ENCODE results near the gene CAPZA2. TPM values are rescaled to one million over a fixed set of nuclear protein-coding genes. Genes with fewer than 3 reads are reported as not detected.
"Not testable (repeated sequence)": the region's sequence is repeated elsewhere in the genome, so short reads cannot be mapped to it uniquely, and the experiment has no call there.

Gene CAPZA2
- total RNA-seq, 1 donor from 2014 or later, result 324 TPM

GRCh38 chr7:116955340-116955739 lies 93.0 kb downstream of the CAPZA2 start:
- no peak for DNase-seq

- DNase-seq, result peak; percentile 27
Observed at GRCh38 chr7:116955801-116956476, 93.6 kb downstream of the CAPZA2 start.

GRCh38 chr7:116956477-116956804 lies 94.1 kb downstream of the CAPZA2 start:
- DNase-seq, result no peak

- DNase-seq, result no peak
Observed at GRCh38 chr7:116957874-116958273, 95.5 kb downstream of the CAPZA2 start.

- not testable (repeated sequence) for DNase-seq
Observed at GRCh38 chr7:116961966-116962673, 99.7 kb downstream of the CAPZA2 start.

- DNase-seq, result no peak
Observed at GRCh38 chr7:116963234-116963633, 100.8 kb downstream of the CAPZA2 start.

GRCh38 chr7:116966601-116967000 lies 104.2 kb downstream of the CAPZA2 start:
- DNase-seq, result no peak

GRCh38 chr7:116967254-116967922 lies 105.0 kb downstream of the CAPZA2 start:
- DNase-seq, result no peak

- DNase-seq, result no peak
Observed at GRCh38 chr7:116967983-116968382, 105.6 kb downstream of the CAPZA2 start.

- peak; percentile 66 for DNase-seq
Observed at GRCh38 chr7:116968631-116969030, 106.2 kb downstream of the CAPZA2 start.

- DNase-seq, result no peak
Observed at GRCh38 chr7:116969371-116969902, 107.0 kb downstream of the CAPZA2 start.

GRCh38 chr7:116970238-116970910 lies 108.0 kb downstream of the CAPZA2 start:
- DNase-seq, result no peak

GRCh38 chr7:116971153-116971552 lies 108.8 kb downstream of the CAPZA2 start:
- not testable (repeated sequence) for DNase-seq

Small RNA genes within 50 kb of the gene (small RNA-seq; reads per million reads assigned to genes)
- gene RF00019 (ENCODE audit: low replicate concordance) (not detected), gene RF02179 (ENCODE audit: low replicate concordance) (not detected), gene RF02180 (ENCODE audit: low replicate concordance) (not detected), gene RF02188 (ENCODE audit: low replicate concordance) (not detected), gene RNA5SP239 (ENCODE audit: low replicate concordance) (not detected)

Other genes with a start within 250 kb of the CAPZA2 start
- gene MET, start 190.4 kb upstream of the CAPZA2 start, total RNA-seq, result 23.3 TPM
- gene ST7, start 90.9 kb downstream of the CAPZA2 start, total RNA-seq, result 32.0 TPM